ENCODE results near the gene ZNF189.

Gene ZNF189

DNA sequence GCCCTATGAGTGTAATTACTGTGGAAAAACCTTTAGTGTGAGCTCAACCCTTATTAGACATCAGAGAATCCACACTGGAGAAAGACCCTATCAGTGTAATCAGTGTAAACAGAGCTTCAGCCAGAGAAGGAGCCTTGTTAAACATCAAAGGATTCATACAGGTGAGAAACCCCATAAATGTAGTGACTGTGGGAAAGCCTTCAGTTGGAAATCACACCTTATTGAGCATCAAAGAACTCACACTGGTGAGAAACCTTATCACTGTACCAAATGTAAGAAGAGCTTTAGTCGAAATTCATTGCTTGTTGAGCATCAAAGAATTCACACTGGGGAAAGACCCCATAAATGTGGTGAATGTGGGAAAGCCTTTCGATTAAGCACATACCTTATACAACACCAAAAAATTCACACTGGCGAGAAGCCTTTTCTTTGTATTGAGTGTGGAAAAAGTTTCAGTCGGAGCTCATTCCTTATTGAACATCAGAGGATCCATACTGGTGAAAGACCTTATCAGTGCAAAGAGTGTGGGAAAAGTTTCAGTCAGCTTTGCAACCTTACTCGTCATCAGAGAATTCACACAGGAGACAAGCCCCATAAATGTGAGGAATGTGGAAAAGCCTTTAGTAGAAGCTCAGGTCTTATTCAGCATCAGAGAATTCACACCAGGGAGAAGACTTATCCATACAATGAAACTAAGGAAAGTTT is 9.9 kb downstream of the ZNF189 start:
- no peak overlapping the region for H3K27ac ChIP-seq
- TF ChIP-seq ZFX (IDR thresholded peaks at IDR 0.05) (no peak), CTCF (conservative IDR thresholded peaks at IDR 0.05) (no peak)

GRCh38 chr9:101409079-101409477 is 10.4 kb downstream of the ZNF189 start:
- no peak overlapping the region for H3K27ac ChIP-seq
- TF ChIP-seq ZFX (IDR thresholded peaks at IDR 0.05) (no peak), CTCF (conservative IDR thresholded peaks at IDR 0.05) (no peak)

GRCh38 chr9:101414839-101415238 is 16.2 kb downstream of the ZNF189 start:
- no peak overlapping the region for H3K27ac ChIP-seq
- TF ChIP-seq ZFX (IDR thresholded peaks at IDR 0.05) (no peak), CTCF (conservative IDR thresholded peaks at IDR 0.05) (no peak)

DNA sequence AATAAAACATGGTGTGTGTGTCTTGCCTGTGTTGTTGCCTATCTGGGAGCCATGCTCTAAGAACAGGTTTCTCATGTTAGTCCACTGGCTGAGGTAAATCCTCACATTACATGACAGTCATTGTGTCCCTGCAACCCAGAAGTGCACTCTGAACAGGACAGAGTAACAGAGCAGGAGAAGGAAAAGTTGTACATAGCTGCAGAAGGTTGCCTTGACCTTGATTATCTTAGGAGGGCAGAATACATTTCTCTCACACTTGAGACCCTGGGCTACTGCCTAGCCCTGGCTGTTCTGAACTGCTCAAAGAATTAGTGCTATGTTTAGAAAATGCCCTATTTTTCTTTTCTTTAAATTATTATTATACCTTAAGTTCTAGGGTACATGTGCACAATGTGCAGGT is 16.9 kb downstream of the ZNF189 start:
- H3K27ac ChIP-seq = no peak overlapping the region
- TF ChIP-seq CTCF (conservative IDR thresholded peaks at IDR 0.05) (no peak), ZFX (IDR thresholded peaks at IDR 0.05) (no peak)

- no peak overlapping the region for H3K27ac ChIP-seq
- no peak for TF ChIP-seq ZFX (IDR thresholded peaks at IDR 0.05)
Measured at GRCh38 chr9:101417389-101417788, 18.7 kb downstream of the ZNF189 start.

DNA sequence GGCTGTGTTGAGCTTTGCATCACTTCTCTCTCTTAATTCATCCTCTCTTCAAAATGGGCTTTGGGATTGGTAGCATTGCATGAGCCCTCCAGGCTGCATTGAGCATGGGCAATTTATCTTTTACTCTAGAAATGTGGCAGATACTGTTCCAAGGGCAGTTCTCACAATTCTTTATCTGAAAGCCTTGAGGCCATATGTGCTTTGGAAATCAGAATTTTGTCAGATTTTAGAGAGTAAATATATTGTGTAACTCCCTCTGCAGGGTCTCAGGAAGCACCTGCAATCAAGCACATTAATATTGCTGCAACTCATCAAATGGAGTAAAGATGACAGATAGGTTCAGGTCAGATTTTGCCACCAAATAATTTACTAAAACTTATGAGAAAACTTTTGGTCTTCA is 19.3 kb downstream of the ZNF189 start:
- TF ChIP-seq CTCF (conservative IDR thresholded peaks at IDR 0.05) (no peak), ZFX (IDR thresholded peaks at IDR 0.05) (no peak)
- no peak overlapping the region for H3K27ac ChIP-seq

- TF ChIP-seq ZFX (IDR thresholded peaks at IDR 0.05) (no peak), CTCF (conservative IDR thresholded peaks at IDR 0.05) (no peak)
- H3K27ac ChIP-seq = no peak overlapping the region
Measured at GRCh38 chr9:101418518-101419430, 20.1 kb downstream of the ZNF189 start.
